OCI-LY1 (cell line): ENCODE measurements around the gene DOCK10.

Experiments used
- H2AFZ ChIP-seq: fragments of 200-600 bp; sonication (generic), shearing (Covaris generic); 2 replicates; pipeline ENCODE4 v1.6.0; 2014; ENCODE audit warnings: antibody characterized with exemption, mild to moderate bottlenecking, low read length
- H3F3A ChIP-seq: fragments of 200-600 bp; sonication (generic), shearing (Covaris generic); 2 replicates; pipeline ENCODE4 v1.6.0; 2014; ENCODE audit warnings: mild to moderate bottlenecking, antibody characterized with exemption, low read length, moderate library complexity; ENCODE audit not compliant: insufficient read depth
- H3K27ac ChIP-seq: fragments of 200-600 bp; sonication (generic); 2 replicates; pipeline ENCODE4 v1.5.1; 2014; ENCODE audit warnings: low read length, mixed run types, mild to moderate bottlenecking, low read depth; ENCODE audit not compliant: poor library complexity, severe bottlenecking
- H3K27me3 ChIP-seq: fragments of 200-600 bp; sonication (generic); 2 replicates; pipeline ENCODE4 v1.6.0; 2014; ENCODE audit warnings: antibody characterized with exemption, mild to moderate bottlenecking, low read length, moderate library complexity; ENCODE audit not compliant: insufficient read depth
- H3K36me3 ChIP-seq: fragments of 200-600 bp; sonication (generic); 2 replicates; pipeline ENCODE4 v1.6.1; 2014; ENCODE audit warnings: mild to moderate bottlenecking, antibody characterized with exemption, low read length, moderate library complexity, mixed read lengths; ENCODE audit not compliant: insufficient read depth
- H3K4me1 ChIP-seq: fragments of 200-600 bp; sonication (generic); 2 replicates; pipeline ENCODE4 v1.5.1; 2014; ENCODE audit warnings: mild to moderate bottlenecking, low read length, moderate library complexity; ENCODE audit not compliant: insufficient read depth, severe bottlenecking
- H3K4me2 ChIP-seq: fragments of 200-600 bp; sonication (generic), shearing (Covaris generic); 2 replicates; pipeline ENCODE4 v1.6.1; 2014; ENCODE audit warnings: low read length
- H3K4me3 ChIP-seq: fragments of 200-600 bp; sonication (generic); 2 replicates; pipeline ENCODE4 v1.5.1; 2014; ENCODE audit warnings: low read length, low read depth, mild to moderate bottlenecking, mixed read lengths; ENCODE audit not compliant: poor library complexity, severe bottlenecking
- H3K79me2 ChIP-seq: fragments of 200-600 bp; shearing (Covaris generic); 2 replicates; pipeline ENCODE4 v1.6.1; 2016; ENCODE audit warnings: mixed run types, low read length, mixed read lengths; ENCODE audit not compliant: insufficient read depth
- H3K9ac ChIP-seq: fragments of 200-600 bp; sonication (generic), shearing (Covaris generic); 2 replicates; pipeline ENCODE4 v1.6.1; 2014; ENCODE audit warnings: mild to moderate bottlenecking, low read length, mixed read lengths
- H3K9me2 ChIP-seq: fragments of 200-600 bp; sonication (generic), shearing (Covaris generic); 2 replicates; pipeline ENCODE4 v1.6.1; 2014; ENCODE audit warnings: low read depth, mild to moderate bottlenecking, low read length, mixed read lengths
- H3K9me3 ChIP-seq: fragments of 200-600 bp; shearing (Covaris generic); 2 replicates; pipeline ENCODE4 v1.6.1; 2014; ENCODE audit warnings: low read length, mixed read lengths
- H4K20me1 ChIP-seq: fragments of 200-600 bp; sonication (generic), shearing (Covaris generic); 2 replicates; pipeline ENCODE4 v1.6.0; 2016; ENCODE audit warnings: mild to moderate bottlenecking, low read length; ENCODE audit not compliant: insufficient read depth
- EZH2 ChIP-seq: fragments of 200-600 bp; sonication (generic), shearing (Covaris generic); IDR thresholded peaks from 2 replicates; pipeline ENCODE4 v1.8.0; 2017; ENCODE audit warnings: borderline replicate concordance, mixed run types, mild to moderate bottlenecking, antibody characterized with exemption, low read length, moderate library complexity, mixed read lengths
- TF ChIP-seq, protein P1 (sequence below): fragments of 200-600 bp; sonication (generic), shearing (Covaris generic); IDR thresholded peaks from 2 replicates; pipeline ENCODE4 v1.5.1; 2017; ENCODE audit warnings: mild to moderate bottlenecking, antibody characterized with exemption, low read length, moderate library complexity, mixed read lengths

Gene DOCK10

GRCh38 chr2:224861266-224861665 is 181.0 kb downstream of the DOCK10 start:
- no peak overlapping the region for H3K4me2 ChIP-seq
- no peaks in the 10 kb centered on the region for H3K9me3 ChIP-seq
- H3K27ac ChIP-seq = no peak overlapping the region
- H3K9ac ChIP-seq = no peak overlapping the region
- no peak overlapping the region for H3K4me3 ChIP-seq
- no peaks in the 10 kb centered on the region for H3K9me2 ChIP-seq
- no peak overlapping the region for H2AFZ ChIP-seq
- H3K79me2 ChIP-seq = no peaks in the 10 kb centered on the region
- TF ChIP-seq, protein P1, sequence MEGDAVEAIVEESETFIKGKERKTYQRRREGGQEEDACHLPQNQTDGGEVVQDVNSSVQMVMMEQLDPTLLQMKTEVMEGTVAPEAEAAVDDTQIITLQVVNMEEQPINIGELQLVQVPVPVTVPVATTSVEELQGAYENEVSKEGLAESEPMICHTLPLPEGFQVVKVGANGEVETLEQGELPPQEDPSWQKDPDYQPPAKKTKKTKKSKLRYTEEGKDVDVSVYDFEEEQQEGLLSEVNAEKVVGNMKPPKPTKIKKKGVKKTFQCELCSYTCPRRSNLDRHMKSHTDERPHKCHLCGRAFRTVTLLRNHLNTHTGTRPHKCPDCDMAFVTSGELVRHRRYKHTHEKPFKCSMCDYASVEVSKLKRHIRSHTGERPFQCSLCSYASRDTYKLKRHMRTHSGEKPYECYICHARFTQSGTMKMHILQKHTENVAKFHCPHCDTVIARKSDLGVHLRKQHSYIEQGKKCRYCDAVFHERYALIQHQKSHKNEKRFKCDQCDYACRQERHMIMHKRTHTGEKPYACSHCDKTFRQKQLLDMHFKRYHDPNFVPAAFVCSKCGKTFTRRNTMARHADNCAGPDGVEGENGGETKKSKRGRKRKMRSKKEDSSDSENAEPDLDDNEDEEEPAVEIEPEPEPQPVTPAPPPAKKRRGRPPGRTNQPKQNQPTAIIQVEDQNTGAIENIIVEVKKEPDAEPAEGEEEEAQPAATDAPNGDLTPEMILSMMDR = no peak
- no peak for TF ChIP-seq EZH2
- H3F3A ChIP-seq = no peaks in the 10 kb centered on the region
- no peaks in the 10 kb centered on the region for H4K20me1 ChIP-seq
- no peaks in the 10 kb centered on the region for H3K27me3 ChIP-seq
- no peaks in the 10 kb centered on the region for H3K4me1 ChIP-seq
- H3K36me3 ChIP-seq = no peaks in the 10 kb centered on the region; the same call in 1 of the 2 replicates

DNA sequence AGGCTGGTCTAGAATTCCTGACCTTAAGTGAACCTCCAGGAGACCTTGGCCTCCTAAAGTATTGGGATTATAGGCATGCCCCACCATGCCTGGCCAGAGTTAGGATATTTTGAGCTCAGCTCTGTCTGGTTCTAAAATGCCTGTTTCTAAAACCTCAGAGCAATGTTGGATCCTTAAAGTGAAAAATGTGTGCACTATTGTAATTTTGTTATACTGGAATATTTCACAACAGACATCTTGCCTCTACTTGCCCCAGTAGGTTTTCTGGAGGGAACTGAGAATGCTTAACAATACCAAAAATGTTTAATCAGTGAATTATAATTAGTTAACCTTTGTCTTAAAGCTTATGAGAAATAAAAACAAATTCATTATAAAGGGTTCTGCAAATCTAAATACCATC is 181.5 kb downstream of the DOCK10 start:
- no peak overlapping the region for H3K4me2 ChIP-seq
- H2AFZ ChIP-seq = no peak overlapping the region
- H3K9me3 ChIP-seq = no peaks in the 10 kb centered on the region
- no peak overlapping the region for H3K27ac ChIP-seq
- H3K9ac ChIP-seq = no peak overlapping the region
- no peaks in the 10 kb centered on the region for H3K9me2 ChIP-seq
- no peak for TF ChIP-seq EZH2
- TF ChIP-seq, protein P1 = no peak
- H3K79me2 ChIP-seq = no peaks in the 10 kb centered on the region
- H3F3A ChIP-seq = no peaks in the 10 kb centered on the region
- no peaks in the 10 kb centered on the region for H3K4me1 ChIP-seq
- no peaks in the 10 kb centered on the region; the same call in 1 of the 2 replicates for H3K36me3 ChIP-seq
- no peak overlapping the region for H3K4me3 ChIP-seq
- H3K27me3 ChIP-seq = no peaks in the 10 kb centered on the region
- no peaks in the 10 kb centered on the region for H4K20me1 ChIP-seq

GRCh38 chr2:224851811-224852210 is 190.5 kb downstream of the DOCK10 start:
- H3K4me1 ChIP-seq = no peaks in the 10 kb centered on the region
- H3K79me2 ChIP-seq = no peaks in the 10 kb centered on the region
- H3K9ac ChIP-seq = no peak overlapping the region
- TF ChIP-seq, protein P1 = no peak
- no peak for TF ChIP-seq EZH2
- H3F3A ChIP-seq = no peaks in the 10 kb centered on the region
- no peaks in the 10 kb centered on the region for H3K27me3 ChIP-seq
- H3K4me3 ChIP-seq = no peak overlapping the region
- no peak overlapping the region for H3K4me2 ChIP-seq
- H3K9me3 ChIP-seq = no peaks in the 10 kb centered on the region
- no peaks in the 10 kb centered on the region for H3K36me3 ChIP-seq
- H3K9me2 ChIP-seq = no peaks in the 10 kb centered on the region
- H4K20me1 ChIP-seq = no peaks in the 10 kb centered on the region
- H3K27ac ChIP-seq = no peak overlapping the region
- H2AFZ ChIP-seq = no peak overlapping the region
